Measurements from ENCODE around the gene TASP1.

GRCh38 chr20:13650474-13650873, 11.7 kb upstream of the TASP1 start:
- TF ChIP-seq CTCF (IDR thresholded peaks at IDR 0.05 in 4 of 5, conservative IDR thresholded peaks at IDR 0.05 in 1 of 5) (no peak), POLR2A (IDR thresholded peaks at IDR 0.05) (no peak)

Measured in gastrocnemius medialis (tissue), 4 donors.